H1 (cell line): ENCODE data around the gene LDLRAD4. TPM values are rescaled to one million over a fixed set of nuclear protein-coding genes. Genes with fewer than 3 reads are reported as not detected.

ENCODE experiments used
- ASH2L ChIP-seq: fragments of 200-600, 300-600 bp; sonication (generic); IDR thresholded peaks from one replicate; pipeline ENCODE4 v1.7.1; 2017; ENCODE audit warnings: low read length
- CHD7 ChIP-seq: fragments of 300-600 bp; sonication (generic); IDR thresholded peaks from 2 replicates; pipeline ENCODE4 v1.7.1; 2012; ENCODE audit warnings: low read length, moderate library complexity, mild to moderate bottlenecking, inconsistent platforms; ENCODE audit not compliant: insufficient replicate concordance
- JUND ChIP-seq: IDR thresholded peaks from 2 replicates; pipeline ENCODE4 v1.6.1; 2011; ENCODE audit warnings: mild to moderate bottlenecking, improper control_type of control experiment, low read length
- KDM1A ChIP-seq: fragments of 200-600, 300-600 bp; sonication (generic); IDR thresholded peaks from 2 replicates; pipeline ENCODE4 v1.7.1; 2016; ENCODE audit warnings: mild to moderate bottlenecking, low read length, borderline replicate concordance
- KDM5A ChIP-seq: fragments of 200-600 bp; IDR thresholded peaks from 2 replicates; pipeline ENCODE4 v1.7.1; 2012; ENCODE audit warnings: mild to moderate bottlenecking, low read length, inconsistent platforms, mixed read lengths
- SIRT6 ChIP-seq: IDR thresholded peaks from one replicate; pipeline ENCODE4 v1.7.1; 2012; ENCODE audit warnings: low read length, inconsistent platforms
- SP2 ChIP-seq: IDR thresholded peaks from 2 replicates; pipeline ENCODE4 v1.6.1; 2012; ENCODE audit warnings: mild to moderate bottlenecking, low read length, inconsistent platforms
- SP4 ChIP-seq: IDR thresholded peaks from 2 replicates; pipeline ENCODE4 v1.6.1; 2012; ENCODE audit warnings: low read length, inconsistent platforms
- polyA plus RNA-seq, 7 experiments: library from polyadenylated mRNA; depleted of rRNA in 3 of 7; stranded (reverse) in 5 of 7; unstranded in 2 of 7; fragments of >200 nt in 5 of 7; fragments of 200-250 nt in 2 of 7; gene quantifications; 1 replicate in 5 of 7; 2 replicates in 1 of 7; 4 replicates in 1 of 7; pipeline versions ENCODE4 v1.2.1 to v1.2.3, GENCODE V29; 2011 to 2013; ENCODE audit warnings: missing spikeins in 2 of 7, mixed read lengths in 2 of 7
- total RNA-seq: library from RNA; stranded (reverse); fragmentation: NEBNext Ultra II Directional; extraction: Animal tissue kit (Norgen Biotek cat#: 25700); gene quantifications from 2 replicates; pipeline ENCODE4 v1.2.1, GENCODE V29; 2021

LDLRAD4 gene
- total and polyA plus RNA-seq, 2 of the 8 experiments (the other 6 are each of a cell fraction or from before 2014, with no cell fraction given) = 0.77 to 1.4 TPM

DNA sequence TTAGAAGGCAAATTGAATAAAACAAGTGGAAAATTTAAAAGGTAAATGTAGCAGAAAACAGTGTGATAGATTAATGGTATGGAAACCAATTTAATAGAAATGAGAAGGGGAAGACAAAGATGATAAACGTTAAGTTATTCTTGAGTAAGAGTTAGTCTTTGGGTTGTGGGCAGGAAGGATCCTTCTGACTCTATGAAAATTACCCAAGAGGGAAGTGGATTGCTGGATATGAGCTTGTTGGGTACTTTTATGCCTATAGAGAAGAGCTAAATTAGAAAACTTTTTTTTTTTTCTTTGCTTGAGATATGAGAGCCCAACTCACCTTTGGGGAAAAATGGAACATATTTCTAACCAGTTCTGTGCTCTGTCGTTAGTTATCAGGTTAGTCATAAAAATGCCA lies 144.0 kb downstream of the LDLRAD4 start (continued):
- no peak for TF ChIP-seq KDM5A
- no peak for TF ChIP-seq CHD7
- TF ChIP-seq JUND = no peak
- TF ChIP-seq ASH2L = no peak
- no peak for TF ChIP-seq SP4
- TF ChIP-seq KDM1A = no peak
- no peak for TF ChIP-seq SIRT6
- no peak for TF ChIP-seq SP2
